Measurements from ENCODE around the gene FOXA2. TPM values are rescaled to one million over a fixed set of nuclear protein-coding genes. Genes with fewer than 3 reads are reported as not detected.

The FOXA2 gene
- total and polyA plus RNA-seq, 12 donors, result not detected

DNA sequence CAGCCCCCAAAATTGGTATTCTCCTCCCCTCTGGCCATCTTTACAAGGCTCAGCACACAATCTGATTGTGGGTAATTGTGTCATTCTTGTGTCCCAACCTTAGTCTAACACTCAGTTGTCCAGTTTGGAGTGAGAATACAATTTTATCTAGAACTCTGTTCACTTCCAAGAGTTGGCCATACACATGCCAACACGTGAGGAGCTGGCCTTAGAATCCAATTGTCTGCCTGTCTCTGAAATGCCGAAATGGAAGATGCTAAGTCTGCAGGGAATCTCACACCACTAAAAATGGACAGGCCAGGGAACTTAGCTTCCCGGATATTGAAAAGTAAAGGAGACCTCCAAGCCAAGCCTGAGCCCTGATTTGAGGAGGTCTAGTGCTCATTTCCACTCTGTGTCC, 12.3 kb downstream of the FOXA2 start:
- H3K9me3 ChIP-seq (replicated peaks in 1 of 3), result no peaks in the 10 kb centered on the region
- peaks cover 67% of the 10 kb centered on the region for H3K27me3 ChIP-seq
- intact Hi-C loops (cut with DNase I), result no loop called here
- 13 to 17% (median 16%) methylated on average over 3 of the region's 3 CpGs for WGBS, 4 donors
- no peak for DNase-seq
- H3K27ac ChIP-seq, result no peak overlapping the region
- no peaks in the 10 kb centered on the region for H3K4me1 ChIP-seq (replicated peaks in 1 of 2)
- no peak for TF ChIP-seq POLR2A (IDR thresholded peaks at IDR 0.05)
- no peak for TF ChIP-seq CTCF (IDR thresholded peaks at IDR 0.05)
- no peaks in the 10 kb centered on the region for H3K36me3 ChIP-seq (replicated peaks in 1 of 2)
- H3K4me3 ChIP-seq, result no peak overlapping the region

DNA sequence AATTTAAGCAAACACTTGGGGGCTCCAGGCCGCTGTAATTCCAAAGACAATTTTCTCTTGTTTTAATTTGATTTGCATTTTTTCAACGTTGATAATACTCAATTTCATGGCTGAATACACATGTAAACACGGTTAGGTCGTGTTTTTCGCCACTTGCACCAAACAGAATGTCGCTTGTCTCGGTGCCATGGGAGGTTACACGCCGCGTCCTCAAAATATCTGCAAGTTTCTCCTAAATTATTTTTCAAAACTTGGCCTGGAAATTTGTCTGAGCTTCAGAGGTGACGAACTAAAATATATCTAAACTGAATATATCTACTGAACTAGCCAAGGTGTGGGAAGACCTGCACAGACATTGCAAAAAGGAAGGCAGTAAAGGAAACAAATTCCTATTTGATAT, 15.0 kb downstream of the FOXA2 start:
- TF ChIP-seq POLR2A (IDR thresholded peaks at IDR 0.05) (no peak), CTCF (IDR thresholded peaks at IDR 0.05) (no peak)
- intact Hi-C loops (cut with DNase I), result no loop called here
- no peaks in the 10 kb centered on the region for H3K4me1 ChIP-seq (replicated peaks in 1 of 2)
- H3K36me3 ChIP-seq (replicated peaks in 1 of 2), result no peaks in the 10 kb centered on the region
- 13 to 21% (median 18%) methylated on average over 11 of the region's 11 CpGs for WGBS, 4 donors
- H3K27me3 ChIP-seq, result peaks cover 64% of the 10 kb centered on the region
- H3K9me3 ChIP-seq (replicated peaks in 1 of 3), result no peaks in the 10 kb centered on the region
- no peak overlapping the region for H3K4me3 ChIP-seq
- H3K27ac ChIP-seq, result no peak overlapping the region
- DNase-seq, result no peak

DNA sequence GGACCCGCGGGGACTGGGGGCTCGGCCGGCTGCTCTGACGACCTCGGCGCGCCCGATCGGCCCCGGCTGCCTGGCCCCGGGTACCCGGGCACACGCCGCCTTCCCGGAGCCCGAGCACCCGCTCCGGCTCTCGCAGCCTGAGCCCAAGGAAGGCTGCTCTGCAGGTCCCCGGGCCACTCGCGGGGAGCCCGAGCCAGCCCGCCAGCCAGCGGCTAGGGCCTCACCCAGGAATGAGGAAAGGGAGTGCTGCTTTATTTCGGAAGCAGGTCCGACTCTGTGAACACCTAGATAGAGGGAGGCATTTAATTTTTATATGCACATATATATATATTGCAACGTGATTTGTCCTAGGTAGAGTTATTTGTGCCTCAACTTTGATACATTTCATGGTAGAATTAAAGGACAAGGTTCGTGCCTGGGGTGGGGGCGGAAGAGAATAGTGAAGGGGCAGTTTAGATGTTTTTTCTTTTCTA, 15.5 kb downstream of the FOXA2 start:
- Histone ChIP-seq H3K9me3 (replicated peaks in 1 of 3) (no peaks in the 10 kb centered on the region), H3K27ac (no peak overlapping the region), H3K36me3 (replicated peaks in 1 of 2) (no peaks in the 10 kb centered on the region), H3K4me1 (replicated peaks in 1 of 2) (no peaks in the 10 kb centered on the region), H3K27me3 (peaks cover 64% of the 10 kb centered on the region), H3K4me3 (no peak overlapping the region)
- intact Hi-C loops (cut with DNase I), result no loop called here
- WGBS, 4 donors, result 2 to 5% (median 4%) methylated on average over 8 to 31 of the region's 31 CpGs
- DNase-seq, result no peak
- TF ChIP-seq CTCF (IDR thresholded peaks at IDR 0.05), result no peak
- TF ChIP-seq POLR2A (IDR thresholded peaks at IDR 0.05), result no peak

- H3K4me3 ChIP-seq, result no peak overlapping the region
- H3K9me3 ChIP-seq (replicated peaks in 1 of 3), result no peaks in the 10 kb centered on the region
- no peak for DNase-seq
- H3K27ac ChIP-seq, result no peak overlapping the region
- 3 to 4% (median 4%) methylated on average over 29 to 57 of the region's 57 CpGs for WGBS, 4 donors
- intact Hi-C loops (cut with DNase I), result no loop called here
- no peaks in the 10 kb centered on the region for H3K36me3 ChIP-seq (replicated peaks in 1 of 2)
- peaks cover 59% of the 10 kb centered on the region for H3K27me3 ChIP-seq
- H3K4me1 ChIP-seq (replicated peaks in 1 of 2), result no peaks in the 10 kb centered on the region
- no peak for TF ChIP-seq POLR2A (IDR thresholded peaks at IDR 0.05)
- no peak for TF ChIP-seq CTCF (IDR thresholded peaks at IDR 0.05)
Measured at GRCh38 chr20:22567944-22568871, 16.2 kb downstream of the FOXA2 start.
